Endothelial cell of umbilical vein (primary cell): ENCODE results near the gene FIBCD1. TPM values are rescaled to one million over a fixed set of nuclear protein-coding genes. Genes with fewer than 3 reads are reported as not detected.

Experiments used
- BruUV-seq: library from RNA; stranded (reverse); fragments of 400-500 nt; replicated peaks from 2 replicates; lab custom pipeline; 2021; lab: Mats Ljungman, UMichigan
- CTCF ChIA-PET: fragments of 300-600, 350-600 bp; sonication (Branson Sonifier 250); formaldehyde crosslinking; loops from one replicate; lab custom pipeline; 2021; ENCODE audit warnings: antibody characterized with exemption, inconsistent platforms; lab: Charles Lee
- POLR2A ChIA-PET: fragments of 300-600, 350-600 bp; sonication (Branson Sonifier 250); formaldehyde crosslinking; loops from one replicate; lab custom pipeline; 2021; ENCODE audit warnings: antibody characterized with exemption, inconsistent platforms; lab: Charles Lee
- DNase-seq: peaks from one replicate; pipeline ENCODE4 v3.0.0-alpha.2; 2011; ENCODE audit warnings: low read depth, low spot score
- FAIRE-seq: peaks from 2 replicates; lab custom pipeline; 2011; peaks lifted over from hg19 to GRCh38; lab: Jason Lieb, UNC
- H2AFZ ChIP-seq: 2 replicates; pipeline ENCODE4 v1.6.0; 2012; ENCODE audit warnings: low read depth, low read length, control low read depth, inconsistent platforms
- H3K27ac ChIP-seq: 2 replicates; pipeline ENCODE4 v1.5.1; 2011; ENCODE audit warnings: low read depth, mild to moderate bottlenecking, control low read depth, low read length, moderate library complexity; ENCODE audit not compliant: insufficient read depth
- H3K27me3 ChIP-seq, 2 experiments: 2 replicates each; pipeline versions ENCODE4 v1.6.0 to v1.6.1; 2011; ENCODE audit warnings: low read length in 2 of 2, mixed read lengths in 1 of 2; ENCODE audit not compliant: control insufficient read depth in 2 of 2, insufficient read depth in 2 of 2
- H3K36me3 ChIP-seq, 2 experiments: 2 replicates in 1 of 2; 3 replicates in 1 of 2; pipeline ENCODE4 v1.5.1; 2011; ENCODE audit warnings: low read length in 2 of 2, mild to moderate bottlenecking in 1 of 2, moderate library complexity in 1 of 2; ENCODE audit not compliant: control insufficient read depth in 2 of 2, insufficient read depth in 2 of 2; ENCODE audit errors: extremely low read depth in 1 of 2
- H3K4me1 ChIP-seq: 3 replicates; pipeline ENCODE4 v1.5.1; 2011; ENCODE audit warnings: mild to moderate bottlenecking, low read length; ENCODE audit not compliant: control insufficient read depth, insufficient read depth; ENCODE audit errors: extremely low read depth
- H3K4me2 ChIP-seq: 2 replicates; pipeline ENCODE4 v1.6.1; 2011; ENCODE audit warnings: low read length, control low read depth, mixed read lengths; ENCODE audit not compliant: insufficient read depth
- H3K4me3 ChIP-seq, 3 experiments: fragments of 200-600 bp in 1 of 3; sonication (generic), shearing (Covaris generic) in 1 of 3; replicated peaks in 1 of 3; 2 replicates each; pipeline ENCODE4 v1.5.1; 2011 to 2016; ENCODE audit warnings: control low read depth in 3 of 3, low read length in 3 of 3, mild to moderate bottlenecking in 2 of 3, inconsistent platforms in 1 of 3, low read depth in 1 of 3, moderate library complexity in 1 of 3; ENCODE audit not compliant: insufficient read depth in 1 of 3
- H3K79me2 ChIP-seq: 2 replicates; pipeline ENCODE4 v1.6.0; 2012; ENCODE audit warnings: low read length, inconsistent platforms; ENCODE audit not compliant: control insufficient read depth, insufficient read depth
- H3K9ac ChIP-seq: replicated peaks from 2 replicates; pipeline ENCODE3; 2011; ENCODE audit warnings: low read length, control low read depth; ENCODE audit not compliant: insufficient read depth; ENCODE audit errors: extremely low read depth
- H3K9me1 ChIP-seq: replicated peaks from 3 replicates; pipeline ENCODE4 v1.6.0; 2011; ENCODE audit warnings: mild to moderate bottlenecking, low read length; ENCODE audit not compliant: control insufficient read depth, insufficient read depth; ENCODE audit errors: extremely low read depth
- H3K9me3 ChIP-seq: replicated peaks from 2 replicates; pipeline ENCODE4 v1.5.1; 2012; ENCODE audit warnings: low read length, inconsistent platforms; ENCODE audit not compliant: control insufficient read depth, insufficient read depth
- H4K20me1 ChIP-seq: replicated peaks from 2 replicates; pipeline ENCODE3; 2011; ENCODE audit warnings: mild to moderate bottlenecking, low read length; ENCODE audit not compliant: control insufficient read depth, insufficient read depth; ENCODE audit errors: extremely low read depth
- CTCF ChIP-seq, 2 donors: IDR thresholded peaks; 1 replicate in 1 of 2; 2 replicates in 1 of 2; pipeline ENCODE4 v1.5.1; 2011; ENCODE audit warnings: low read length in 2 of 2, mild to moderate bottlenecking in 2 of 2, moderate library complexity in 2 of 2, control low read depth in 1 of 2, inconsistent platforms in 1 of 2, low read depth in 1 of 2; ENCODE audit not compliant: insufficient read depth in 1 of 2; ENCODE audit errors: extremely low read depth in 1 of 2
- EZH2 ChIP-seq: IDR thresholded peaks from 2 replicates; pipeline ENCODE4 v1.6.1; 2012; ENCODE audit warnings: borderline replicate concordance, low read depth, mild to moderate bottlenecking, moderate library complexity, low read length, inconsistent platforms; ENCODE audit not compliant: severe bottlenecking
- FOS ChIP-seq: IDR thresholded peaks from 2 replicates; pipeline ENCODE4 v1.6.1; 2011; ENCODE audit warnings: mild to moderate bottlenecking, low read length, moderate library complexity, borderline replicate concordance; ENCODE audit not compliant: insufficient read depth
- GATA2 ChIP-seq: IDR thresholded peaks from 2 replicates; pipeline ENCODE4 v1.7.0; 2011; ENCODE audit warnings: low read depth, mild to moderate bottlenecking, moderate library complexity, mixed read lengths, low read length; ENCODE audit not compliant: insufficient read length, insufficient read depth
- MAX ChIP-seq: IDR thresholded peaks from 2 replicates; pipeline ENCODE4 v1.6.1; 2011; ENCODE audit not compliant: insufficient read depth, insufficient read length
- MYC ChIP-seq: IDR thresholded peaks from one replicate; pipeline ENCODE4 v1.6.1; 2011; ENCODE audit warnings: mild to moderate bottlenecking, low read depth, low read length
- POLR2A ChIP-seq: IDR thresholded peaks from 2 replicates; pipeline ENCODE4 v1.6.1; 2012; ENCODE audit warnings: low read depth, mild to moderate bottlenecking, control low read depth, low read length
- POLR2AphosphoS5 ChIP-seq: IDR thresholded peaks from 2 replicates; pipeline ENCODE4 v1.6.1; 2012; ENCODE audit warnings: low read depth, mild to moderate bottlenecking, control low read depth, low read length, moderate library complexity; ENCODE audit not compliant: insufficient read depth
- dilution Hi-C: fragments of 300-500 bp; cut with MboI; formaldehyde crosslinking; loops from one replicate; pipeline ENCODE4 v1.15.0; 2019; ENCODE audit warnings: low sequenced_read_pairs; ENCODE audit not compliant: extremely low pct_ligation_motif_present
- intact Hi-C: fragments of 100-400 bp; cut with micrococcal nuclease; formaldehyde crosslinking; loops from one replicate; pipeline ENCODE4 v1.10.0; 2022
- polyA plus RNA-seq, 4 experiments: library from polyadenylated mRNA; depleted of rRNA in 3 of 4; stranded (reverse) in 3 of 4; unstranded in 1 of 4; fragments of >200 nt; gene quantifications; 2 replicates each; pipeline versions ENCODE4 v1.2.1 to v1.2.3, GENCODE V29; 2011 to 2012; ENCODE audit warnings: missing spikeins in 1 of 4
- total RNA-seq: library from RNA; stranded (reverse); gene quantifications from 2 replicates; pipeline ENCODE4 v1.2.3, GENCODE V29; 2021

Gene FIBCD1
- total and polyA plus RNA-seq, 2 donors (not counting 3 experiments of a cell fraction or from before 2014, with no cell fraction given): 0.14 TPM; not detected in 1

GRCh38 chr9:130872912-130873503, 66.0 kb downstream of the FIBCD1 start:
- Histone ChIP-seq H3K9me1 (no peaks in the 10 kb centered on the region), H4K20me1 (no peaks in the 10 kb centered on the region), H3K9me3 (no peaks in the 10 kb centered on the region), H3K4me3 (no peak overlapping the region), H2AFZ (no peak overlapping the region), H3K27me3 (no peaks in the 10 kb centered on the region), H3K79me2 (peaks cover 34% of the 10 kb centered on the region), H3K4me2 (no peak overlapping the region), H3K9ac (no peak overlapping the region), H3K4me1 (no peaks in the 10 kb centered on the region), H3K27ac (no peak overlapping the region), H3K36me3 (peaks cover 33 to 49% of the 10 kb centered on the region in 2 experiments)
- intact Hi-C loops: no loop called here
- FAIRE-seq (no peak), DNase-seq (no peak)
- dilution Hi-C loops: loop anchor here (25.0 kb wide), 1 partner anchor 186 kb away; the partner anchor contains the start of gene EXOSC2
- CTCF ChIA-PET: interaction anchor here (1.2 kb wide), 1 partner anchor 172 kb away, joined by 5 read pairs; no protein-coding TSS in a partner anchor
- no TSS peak for BruUV-seq
- no peak for TF ChIP-seq POLR2AphosphoS5
- no peak for TF ChIP-seq MAX
- TF ChIP-seq GATA2: no peak
- no peak for TF ChIP-seq POLR2A
- no peak for TF ChIP-seq MYC
- TF ChIP-seq CTCF (IDR thresholded peaks at IDR 0.05; ENCODE audit: extremely low read depth in 1 of 2, insufficient read depth in 1 of 2, low read depth in 1 of 2, low read length in 2 of 2): no peak
- no peak for TF ChIP-seq EZH2
- no peak for TF ChIP-seq FOS
- POLR2A ChIA-PET: no interaction called here
